Subcutaneous adipose tissue (tissue), 4 donors: Measurements from ENCODE around the gene RORC. TPM values are rescaled to one million over a fixed set of nuclear protein-coding genes. Genes with fewer than 3 reads are reported as not detected.

Experiments
- CTCF ChIP-seq: fragments of 450-650 bp; IDR thresholded peaks from one replicate; pipeline ENCODE4 v1.5.1; 2016; ENCODE audit warnings: low read depth, mild to moderate bottlenecking, control low read depth, antibody characterized with exemption, moderate library complexity
- total RNA-seq, 4 donors: library from RNA; depleted of rRNA; stranded (reverse); fragments of >200 nt; gene quantifications; one replicate each; pipeline ENCODE4 v1.1.0, GENCODE V29; 2016

RORC gene
- total RNA-seq, 4 donors from 2014 or later = 0.98 to 6.4 (median 2.9) TPM

- no peak for TF ChIP-seq CTCF
Measured at GRCh38 chr1:151831256-151831591, 378 bp downstream of the RORC start.

GRCh38 chr1:151830055-151830454 is 1.5 kb downstream of the RORC start:
- no peak for TF ChIP-seq CTCF

- no peak for TF ChIP-seq CTCF
Measured at GRCh38 chr1:151829352-151830046, 2.1 kb downstream of the RORC start.

GRCh38 chr1:151828921-151829320 is 2.7 kb downstream of the RORC start:
- TF ChIP-seq CTCF = no peak

GRCh38 chr1:151827853-151828252 is 3.7 kb downstream of the RORC start:
- no peak for TF ChIP-seq CTCF

- TF ChIP-seq CTCF = no peak
Measured at GRCh38 chr1:151825751-151826660, 5.6 kb downstream of the RORC start.

GRCh38 chr1:151825204-151825603 is 6.4 kb downstream of the RORC start:
- no peak for TF ChIP-seq CTCF
